HG03439 (cell line): ENCODE results near the gene PTPN14.
A peak's percentile ranks its signal among the peaks of the same experiment; 100 is the strongest.
"Not testable (repeated sequence)": the region's sequence is repeated elsewhere in the genome, so short reads cannot be mapped to it uniquely, and the experiment has no call there.

Source experiments
- ATAC-seq: cut with Tn5 transposase; IDR thresholded peaks from one replicate; pipeline ENCODE4 v1.9.1; 2021; ENCODE audit warnings: mild to moderate bottlenecking, moderate library complexity; ENCODE audit not compliant: unreplicated experiment

PTPN14 gene

GRCh38 chr1:214551436-214552173 lies at the start of gene PTPN14:
Gene PTPN14, minus strand, starts transcription at chr1:214551602. Its CDS starts 86,799 bp downstream, at chr1:214464803.
- no peak for ATAC-seq

GRCh38 chr1:214593158-214593557 lies 41.8 kb upstream of the PTPN14 start:
- no peak for ATAC-seq

- not testable (repeated sequence) for ATAC-seq
These were observed 40.5 kb upstream of the PTPN14 start for GRCh38 chr1:214591918-214592317.

- no peak for ATAC-seq
These were observed 39.3 kb upstream of the PTPN14 start for GRCh38 chr1:214590696-214591095.

DNA sequence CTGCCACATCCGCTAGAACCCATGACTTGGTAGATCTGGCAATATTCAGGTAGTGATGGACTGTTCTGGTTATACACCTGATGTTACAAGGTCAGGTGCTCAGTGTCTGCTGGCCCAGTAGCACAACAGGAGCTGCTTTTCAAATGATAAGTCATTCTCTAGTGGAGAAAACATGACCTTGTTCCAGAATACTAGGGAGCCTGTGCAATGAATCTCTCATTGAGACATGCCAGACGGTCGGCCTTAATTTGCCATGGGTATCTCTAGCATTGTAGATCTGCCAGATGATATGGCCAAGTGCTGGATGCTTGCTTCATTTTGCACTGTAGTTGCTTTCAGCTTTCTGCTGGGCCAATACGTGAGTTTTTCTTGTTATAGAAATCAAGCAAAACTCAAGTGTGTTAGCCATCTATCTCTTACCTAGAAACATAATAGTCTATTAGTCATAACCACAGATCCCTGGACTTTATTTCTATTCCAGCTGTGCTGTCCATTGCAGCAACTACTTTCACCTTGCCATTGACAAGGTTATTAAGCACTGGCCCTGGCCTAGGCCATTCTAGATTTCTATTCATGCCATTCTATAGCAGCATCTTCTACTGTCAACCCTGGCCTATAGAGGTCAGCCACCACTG lies 37.7 kb upstream of the PTPN14 start:
- no peak for ATAC-seq

GRCh38 chr1:214587165-214587564 lies 35.8 kb upstream of the PTPN14 start:
- no peak for ATAC-seq

- ATAC-seq, result no peak
These were observed 35.2 kb upstream of the PTPN14 start for GRCh38 chr1:214586621-214587020.

GRCh38 chr1:214584805-214585766 lies 33.7 kb upstream of the PTPN14 start:
- peak; percentile 80 for ATAC-seq

DNA sequence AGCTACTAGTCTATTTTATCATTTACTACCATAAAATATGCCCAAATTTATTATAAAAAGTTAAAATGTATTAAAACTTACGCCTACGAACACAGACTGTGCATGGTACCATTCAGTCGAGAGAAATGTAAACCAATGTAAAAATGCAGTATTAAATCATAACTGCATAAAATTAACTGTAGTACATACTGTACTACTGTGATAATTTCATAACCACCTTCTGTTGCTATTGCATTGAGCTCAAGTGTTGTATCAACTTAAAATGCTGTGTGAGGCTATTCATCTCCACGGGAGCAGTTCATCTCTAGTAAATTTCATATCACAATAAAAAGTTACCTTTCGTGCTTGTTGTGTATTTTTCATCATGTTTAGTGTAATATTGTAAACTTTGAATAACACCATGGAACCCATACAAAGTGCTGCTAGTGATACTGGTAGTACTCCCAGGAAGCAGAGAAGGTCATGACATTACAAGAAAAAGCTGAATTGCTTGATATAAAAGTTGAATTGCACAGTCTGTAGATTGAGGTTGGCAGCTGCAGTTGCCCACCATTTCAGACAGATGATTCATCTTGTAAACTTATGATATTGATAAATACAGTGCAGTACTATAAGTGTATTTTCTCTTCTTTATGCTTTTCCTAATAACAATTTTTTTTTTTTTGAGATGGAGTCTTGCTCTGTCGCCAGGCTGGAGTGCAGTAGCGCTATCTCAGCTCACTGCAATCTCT lies 32.6 kb upstream of the PTPN14 start:
- no peak for ATAC-seq

GRCh38 chr1:214583113-214583512 lies 31.7 kb upstream of the PTPN14 start:
- no peak for ATAC-seq

DNA sequence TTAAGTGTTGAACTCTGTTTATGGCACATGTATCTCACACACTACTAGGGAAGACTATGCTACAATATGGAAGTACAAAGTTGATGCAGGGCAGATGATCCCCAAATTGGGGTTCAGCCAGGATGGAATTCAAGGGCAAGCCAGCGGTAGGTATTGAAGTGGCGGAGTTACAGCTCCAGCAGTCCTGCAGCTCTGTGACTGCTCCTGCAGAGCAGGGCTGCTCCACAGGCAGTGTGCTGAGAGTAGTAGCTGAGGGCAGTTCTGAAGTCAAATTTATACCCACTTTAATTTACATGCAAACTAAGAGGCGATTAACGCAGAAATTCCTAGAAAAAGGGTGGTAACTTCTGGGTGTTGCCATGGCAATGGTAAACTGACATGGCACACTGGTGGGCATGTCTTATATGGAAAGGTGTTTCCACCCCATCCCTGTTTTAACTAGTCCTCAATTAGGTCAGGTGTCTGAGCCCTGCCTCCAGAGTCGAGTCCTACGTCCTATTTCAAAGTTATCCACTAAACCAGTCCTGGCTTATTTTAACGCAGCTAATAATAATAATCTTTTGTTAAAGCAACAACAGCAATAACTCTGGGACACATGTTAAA lies 31.0 kb upstream of the PTPN14 start:
- no peak for ATAC-seq

DNA sequence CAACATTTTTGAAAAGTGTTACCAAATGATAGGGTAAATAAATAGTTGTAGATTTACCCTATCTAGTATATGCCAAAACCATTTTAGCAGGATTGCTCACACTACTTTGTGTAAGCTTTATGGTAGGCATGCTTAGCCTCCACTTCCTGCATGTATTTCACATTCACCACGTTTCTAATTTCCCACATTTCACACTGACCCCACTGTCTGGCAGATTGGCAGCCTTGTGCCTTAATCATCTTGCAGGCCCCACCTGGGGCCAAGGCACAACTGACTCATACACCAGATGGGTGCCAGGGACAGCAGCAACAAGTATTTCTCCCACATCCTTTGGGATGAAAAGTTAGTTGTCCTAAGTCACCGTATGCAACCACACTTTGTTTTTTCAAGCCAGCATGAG lies 30.4 kb upstream of the PTPN14 start:
- ATAC-seq, result no peak

DNA sequence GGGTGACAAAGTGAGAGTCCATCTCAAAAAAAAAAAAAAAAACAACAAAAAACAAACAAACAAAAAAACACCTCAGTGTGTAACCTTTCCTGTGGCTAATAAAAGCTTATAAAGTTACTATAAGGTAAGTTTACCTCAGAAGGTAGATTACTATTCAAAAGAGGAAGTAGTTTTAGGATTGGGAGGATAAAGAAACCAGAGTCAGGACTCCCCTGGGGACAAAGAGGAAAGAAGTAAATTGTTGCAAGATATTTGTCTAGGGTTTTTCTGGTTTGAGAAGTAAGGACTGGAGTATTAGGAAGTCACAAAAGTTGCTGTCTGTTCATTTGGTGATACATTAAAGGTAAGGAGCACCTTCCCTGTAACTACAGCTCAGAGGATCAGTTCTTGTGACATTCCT lies 27.8 kb upstream of the PTPN14 start:
- ATAC-seq, result no peak

GRCh38 chr1:214576120-214576519 lies 24.7 kb upstream of the PTPN14 start:
- not testable (repeated sequence) for ATAC-seq

DNA sequence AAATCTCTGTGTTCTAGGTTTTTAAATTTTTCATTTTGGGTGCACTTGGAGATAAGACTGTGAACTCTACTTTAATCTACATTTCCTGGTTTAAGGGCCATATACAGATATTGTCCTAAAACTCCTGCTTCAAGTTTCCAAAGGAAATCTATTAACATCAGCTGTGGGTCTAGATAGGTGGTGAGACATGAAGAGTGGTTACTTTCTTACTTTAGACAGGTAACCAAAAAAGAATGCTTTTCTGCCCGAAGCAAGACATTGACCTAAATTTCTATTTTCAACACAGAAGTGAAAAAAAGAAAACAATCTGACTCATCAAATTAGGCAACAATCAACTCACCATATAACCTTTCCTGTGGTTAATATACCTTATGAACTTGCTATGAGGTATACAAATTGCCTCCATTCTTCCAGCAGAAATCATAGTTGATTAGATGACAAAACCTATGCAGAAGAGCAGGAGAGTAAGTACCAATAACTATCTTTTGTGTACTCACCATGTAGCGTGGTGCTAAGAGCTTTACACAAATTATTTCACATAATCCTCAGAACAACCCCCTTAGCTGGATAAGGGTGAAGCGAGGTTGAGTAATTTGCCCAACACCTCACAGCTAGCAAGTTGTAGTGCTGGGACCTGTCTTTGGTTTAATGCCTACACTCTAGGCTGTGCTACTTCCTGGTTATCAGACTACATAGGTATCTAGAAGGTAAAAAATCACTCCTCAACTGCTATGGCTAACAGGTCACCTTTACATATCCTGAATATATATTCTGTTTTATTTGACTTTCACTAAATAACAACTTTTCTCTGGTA lies 23.4 kb upstream of the PTPN14 start:
- ATAC-seq, result no peak

GRCh38 chr1:214573386-214574318 lies 22.2 kb upstream of the PTPN14 start:
- ATAC-seq, result no peak

DNA sequence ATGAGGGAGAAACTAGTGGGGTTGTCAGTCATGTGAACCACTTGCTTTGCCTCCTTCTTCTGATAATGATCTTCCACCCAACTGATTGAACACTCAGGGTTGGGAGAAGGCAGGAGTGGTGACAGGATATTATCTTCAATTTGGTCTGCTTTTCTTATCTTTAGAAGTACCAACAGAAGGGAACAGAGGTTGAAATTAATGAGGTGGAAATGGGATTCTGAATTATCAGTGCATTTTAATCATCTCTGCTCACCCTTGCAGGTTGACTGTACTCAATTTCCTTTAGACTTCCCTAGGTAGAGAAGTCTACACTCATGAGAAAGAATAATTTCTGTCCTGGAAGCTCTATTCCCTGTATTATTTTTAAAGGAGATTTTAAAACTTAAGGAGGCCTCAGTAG lies 19.9 kb upstream of the PTPN14 start:
- ATAC-seq, result no peak

DNA sequence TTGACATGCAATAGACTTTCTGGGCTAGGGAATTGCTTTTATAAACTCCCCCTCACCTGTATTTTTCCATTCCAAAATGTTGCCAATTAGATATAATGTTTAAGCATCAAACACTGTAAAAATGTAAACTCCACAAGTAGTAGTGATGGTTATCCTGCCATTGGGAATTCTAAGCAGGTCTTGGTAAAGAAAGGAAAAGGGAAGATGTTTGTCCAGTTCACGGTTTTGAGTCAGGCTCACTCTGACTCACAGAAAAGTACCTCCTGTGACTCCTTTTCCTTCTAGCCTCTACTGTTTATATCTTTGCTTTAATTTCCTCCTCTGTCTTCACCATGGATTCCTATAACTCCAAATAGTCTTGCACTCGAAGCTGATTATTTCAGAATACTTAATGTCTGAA lies 19.0 kb upstream of the PTPN14 start:
- no peak for ATAC-seq
